HepG2 (cell line): ENCODE measurements around the gene TTPAL. TPM values are rescaled to one million over a fixed set of nuclear protein-coding genes. Genes with fewer than 3 reads are reported as not detected.

ENCODE experiments used
- CREM ChIP-seq, 2 experiments: sonication (generic) in 1 of 2; formaldehyde crosslinking in 1 of 2; IDR thresholded peaks; 2 replicates each; pipeline versions ENCODE4 v1.4.0 to v1.6.1; 2016 to 2020; ENCODE audit warnings: antibody characterized with exemption in 1 of 2, mild to moderate bottlenecking in 1 of 2, missing genetic modification reagents in 1 of 2
- FOXM1 ChIP-seq: sonication (generic); formaldehyde crosslinking; IDR thresholded peaks from 2 replicates; pipeline ENCODE4 v1.5.0; 2020; ENCODE audit warnings: missing genetic modification reagents
- GABPA ChIP-seq, 2 experiments: IDR thresholded peaks; 2 replicates each; pipeline ENCODE4 v1.6.1; 2011 to 2016; ENCODE audit warnings: low read depth in 2 of 2, low read length in 1 of 2, missing biosample characterization in 1 of 2, missing genetic modification characterization in 1 of 2
- GATAD1 ChIP-seq: IDR thresholded peaks from 2 replicates; pipeline ENCODE4 v1.6.1; 2016; ENCODE audit warnings: missing genetic modification reagents, missing compliant biosample characterization
- HNF4A ChIP-seq: sonication (generic); formaldehyde crosslinking; IDR thresholded peaks from 2 replicates; pipeline ENCODE4 v1.4.0; 2020; ENCODE audit warnings: missing genetic modification reagents
- HNRNPUL1 ChIP-seq: fragments of 200-400 bp; formaldehyde crosslinking; IDR thresholded peaks from 2 replicates; pipeline ENCODE4 v1.6.1; 2017; ENCODE audit warnings: low read depth, mild to moderate bottlenecking, low read length, moderate library complexity
- KAT7 ChIP-seq: IDR thresholded peaks from 2 replicates; pipeline ENCODE4 v1.6.1; 2018; ENCODE audit warnings: borderline replicate concordance, missing compliant biosample characterization
- MAFG ChIP-seq: sonication (generic); formaldehyde crosslinking; IDR thresholded peaks from 2 replicates; pipeline ENCODE4 v1.5.1; 2020; ENCODE audit warnings: mild to moderate bottlenecking, missing genetic modification reagents
- NFKB2 ChIP-seq: sonication (generic); formaldehyde crosslinking; IDR thresholded peaks from 2 replicates; pipeline ENCODE4 v1.4.0; 2020; ENCODE audit warnings: missing genetic modification reagents, borderline replicate concordance
- POLR2G ChIP-seq: fragments of 200-400 bp; formaldehyde crosslinking; IDR thresholded peaks from 2 replicates; pipeline ENCODE4 v1.6.1; 2018; ENCODE audit warnings: mild to moderate bottlenecking, low read depth, low read length, moderate library complexity
- RAD21 ChIP-seq: fragments of 450-650 bp; formaldehyde crosslinking; IDR thresholded peaks from 2 replicates; pipeline ENCODE4 v1.5.0; 2020; ENCODE audit warnings: mild to moderate bottlenecking
- RXRB ChIP-seq: IDR thresholded peaks from 2 replicates; pipeline ENCODE4 v1.6.1; 2016; ENCODE audit warnings: borderline replicate concordance, missing genetic modification reagents, missing compliant biosample characterization
- SAFB2 ChIP-seq: sonication (generic); formaldehyde crosslinking; IDR thresholded peaks from 2 replicates; pipeline ENCODE4 v1.5.1; 2020; ENCODE audit warnings: missing genetic modification reagents, low read depth, mild to moderate bottlenecking, borderline replicate concordance
- SMAD3 ChIP-seq: sonication (generic); formaldehyde crosslinking; IDR thresholded peaks from 2 replicates; pipeline ENCODE4 v1.4.0; 2020; ENCODE audit warnings: missing genetic modification reagents
- TEAD3 ChIP-seq: optimal IDR thresholded peaks from 2 replicates; pipeline ENCODE3; 2016; ENCODE audit warnings: borderline replicate concordance
- THAP11 ChIP-seq: IDR thresholded peaks from 2 replicates; pipeline ENCODE4 v1.6.1; 2016; ENCODE audit warnings: missing biosample characterization, missing genetic modification reagents
- TOE1 ChIP-seq: sonication (generic); formaldehyde crosslinking; IDR thresholded peaks from 2 replicates; pipeline ENCODE4 v1.4.0; 2020; ENCODE audit warnings: mild to moderate bottlenecking, missing genetic modification reagents
- ZBTB20 ChIP-seq: sonication (generic); formaldehyde crosslinking; IDR thresholded peaks from 2 replicates; pipeline ENCODE4 v1.8.1; 2023; ENCODE audit warnings: missing genetic modification reagents, low read depth, mild to moderate bottlenecking, borderline replicate concordance
- ZBTB8A ChIP-seq: sonication (generic); formaldehyde crosslinking; IDR thresholded peaks from 2 replicates; pipeline ENCODE4 v1.4.0; 2020; ENCODE audit warnings: mild to moderate bottlenecking, low read depth, missing genetic modification reagents, borderline replicate concordance
- ZFP90 ChIP-seq: sonication (generic); formaldehyde crosslinking; IDR thresholded peaks from 2 replicates; pipeline ENCODE4 v1.8.0; 2022; ENCODE audit warnings: missing genetic modification reagents, mild to moderate bottlenecking, inconsistent platforms, borderline replicate concordance
- ZNF17 ChIP-seq: sonication (generic); formaldehyde crosslinking; IDR thresholded peaks from 2 replicates; pipeline ENCODE4 v1.5.0; 2020; ENCODE audit warnings: mild to moderate bottlenecking, missing genetic modification reagents
- ZNF207 ChIP-seq: fragments of 450-650 bp; IDR thresholded peaks from 2 replicates; pipeline ENCODE4 v1.6.1; 2016; ENCODE audit warnings: antibody characterized with exemption, borderline replicate concordance
- ZNF605 ChIP-seq: sonication (generic); formaldehyde crosslinking; IDR thresholded peaks from 2 replicates; pipeline ENCODE4 v1.8.0; 2022; ENCODE audit warnings: mild to moderate bottlenecking, missing genetic modification reagents
- polyA plus RNA-seq, 8 experiments: library from polyadenylated mRNA; depleted of rRNA in 3 of 8; stranded (reverse) in 7 of 8; unstranded in 1 of 8; fragments of >200 nt; fragmentation: Illumina TruSeq in 4 of 8; extraction: Trizol in 4 of 8; gene quantifications; 2 replicates each; pipeline versions ENCODE4 v1.2.1 to v1.2.3, GENCODE V29; 2011 to 2016; ENCODE audit warnings: low read depth in 4 of 8, missing spikeins in 1 of 8, mixed read lengths in 1 of 8; ENCODE audit not compliant: insufficient read depth in 1 of 8
- total RNA-seq, 5 experiments: library from RNA; depleted of rRNA; stranded (reverse); fragments of >200 nt; fragmentation: Illumina TruSeq; extraction: Trizol; gene quantifications; 2 replicates each; pipeline ENCODE4 v1.2.3, GENCODE V29; 2016; ENCODE audit warnings: low read depth in 1 of 5
- TF ChIP-seq, protein P1 (sequence below): sonication (generic); formaldehyde crosslinking; IDR thresholded peaks from 2 replicates; pipeline ENCODE4 v1.5.0; 2020; ENCODE audit warnings: mild to moderate bottlenecking, missing genetic modification reagents
- TF ChIP-seq, protein P2 (sequence below): sonication (generic); formaldehyde crosslinking; IDR thresholded peaks from 2 replicates; pipeline ENCODE4 v1.5.1; 2020; ENCODE audit warnings: missing genetic modification reagents, mild to moderate bottlenecking, borderline replicate concordance
- TF ChIP-seq, protein P3 (sequence below): sonication (generic); formaldehyde crosslinking; IDR thresholded peaks from 2 replicates; pipeline ENCODE4 v1.4.0; 2020; ENCODE audit warnings: missing genetic modification reagents

TTPAL gene
- total and polyA plus RNA-seq, 2 of the 13 experiments (the other 11 are each of a cell fraction or from before 2014, with no cell fraction given): 4.3 to 18.8 TPM

DNA sequence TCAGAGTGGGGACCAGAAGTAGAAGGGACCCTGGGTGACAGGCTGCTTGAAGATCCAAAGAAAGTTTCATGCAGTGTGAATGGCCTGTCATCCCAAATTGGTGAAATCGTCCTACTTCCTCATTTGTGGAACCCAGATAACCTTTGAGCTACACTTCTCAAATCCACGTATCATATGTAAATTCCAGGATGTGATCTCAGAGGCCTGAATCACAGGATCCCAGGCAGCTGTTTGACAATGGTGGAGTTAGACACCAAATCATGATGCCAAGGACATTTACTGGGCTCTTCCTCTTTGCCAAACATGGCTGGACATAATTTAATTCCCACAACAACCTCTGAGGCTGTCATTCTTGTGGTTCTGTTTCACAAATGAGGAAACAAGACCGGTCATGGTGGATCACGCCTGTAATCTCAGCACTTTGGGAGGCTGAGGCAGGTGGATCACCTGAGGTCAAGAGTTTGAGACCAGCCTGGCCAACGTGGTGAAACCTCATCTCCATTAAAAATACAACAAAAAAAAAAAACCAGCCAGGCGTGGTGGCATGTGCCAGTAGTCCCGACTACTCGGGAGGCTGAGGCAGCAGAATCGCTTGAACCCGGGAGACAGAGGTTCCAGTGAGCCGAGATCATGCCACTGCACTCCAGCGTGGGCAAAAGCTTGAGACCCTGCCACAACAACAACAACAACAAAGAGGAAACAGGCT is 39.9 kb upstream of the TTPAL start (continued):
- TF ChIP-seq, protein P1, sequence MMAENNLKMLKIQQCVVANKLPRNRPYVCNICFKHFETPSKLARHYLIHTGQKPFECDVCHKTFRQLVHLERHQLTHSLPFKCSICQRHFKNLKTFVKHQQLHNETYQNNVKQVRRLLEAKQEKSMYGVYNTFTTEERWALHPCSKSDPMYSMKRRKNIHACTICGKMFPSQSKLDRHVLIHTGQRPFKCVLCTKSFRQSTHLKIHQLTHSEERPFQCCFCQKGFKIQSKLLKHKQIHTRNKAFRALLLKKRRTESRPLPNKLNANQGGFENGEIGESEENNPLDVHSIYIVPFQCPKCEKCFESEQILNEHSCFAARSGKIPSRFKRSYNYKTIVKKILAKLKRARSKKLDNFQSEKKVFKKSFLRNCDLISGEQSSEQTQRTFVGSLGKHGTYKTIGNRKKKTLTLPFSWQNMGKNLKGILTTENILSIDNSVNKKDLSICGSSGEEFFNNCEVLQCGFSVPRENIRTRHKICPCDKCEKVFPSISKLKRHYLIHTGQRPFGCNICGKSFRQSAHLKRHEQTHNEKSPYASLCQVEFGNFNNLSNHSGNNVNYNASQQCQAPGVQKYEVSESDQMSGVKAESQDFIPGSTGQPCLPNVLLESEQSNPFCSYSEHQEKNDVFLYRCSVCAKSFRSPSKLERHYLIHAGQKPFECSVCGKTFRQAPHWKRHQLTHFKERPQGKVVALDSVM (CRISPR knock-in tag): no peak
- no peak for TF ChIP-seq ZNF17
- TF ChIP-seq, protein P2, sequence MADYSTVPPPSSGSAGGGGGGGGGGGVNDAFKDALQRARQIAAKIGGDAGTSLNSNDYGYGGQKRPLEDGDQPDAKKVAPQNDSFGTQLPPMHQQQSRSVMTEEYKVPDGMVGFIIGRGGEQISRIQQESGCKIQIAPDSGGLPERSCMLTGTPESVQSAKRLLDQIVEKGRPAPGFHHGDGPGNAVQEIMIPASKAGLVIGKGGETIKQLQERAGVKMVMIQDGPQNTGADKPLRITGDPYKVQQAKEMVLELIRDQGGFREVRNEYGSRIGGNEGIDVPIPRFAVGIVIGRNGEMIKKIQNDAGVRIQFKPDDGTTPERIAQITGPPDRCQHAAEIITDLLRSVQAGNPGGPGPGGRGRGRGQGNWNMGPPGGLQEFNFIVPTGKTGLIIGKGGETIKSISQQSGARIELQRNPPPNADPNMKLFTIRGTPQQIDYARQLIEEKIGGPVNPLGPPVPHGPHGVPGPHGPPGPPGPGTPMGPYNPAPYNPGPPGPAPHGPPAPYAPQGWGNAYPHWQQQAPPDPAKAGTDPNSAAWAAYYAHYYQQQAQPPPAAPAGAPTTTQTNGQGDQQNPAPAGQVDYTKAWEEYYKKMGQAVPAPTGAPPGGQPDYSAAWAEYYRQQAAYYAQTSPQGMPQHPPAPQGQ (CRISPR knock-in tag): 0 out of 2 replicates have a peak, but pooled peaks have one; percentile 24
- no peak for TF ChIP-seq GABPA (IDR thresholded peaks at IDR 0.05; ENCODE audit: low read depth, low read length)
- TF ChIP-seq GABPA (CRISPR knock-in tag; IDR thresholded peaks at IDR 0.05; ENCODE audit: low read depth): 0 out of 2 replicates have a peak, but pooled peaks have one; percentile 31
- no peak for TF ChIP-seq ZBTB20 (CRISPR knock-in tag)
- TF ChIP-seq TOE1 (CRISPR knock-in tag): no peak
- no peak for TF ChIP-seq ZFP90 (CRISPR knock-in tag)
- peak; percentile 54; the same call in 1 of the 2 replicates for TF ChIP-seq RXRB (CRISPR knock-in tag)
- TF ChIP-seq FOXM1 (CRISPR knock-in tag): no peak
- no peak for TF ChIP-seq ZNF207
- TF ChIP-seq KAT7 (CRISPR knock-in tag): no peak
- TF ChIP-seq TEAD3 (CRISPR knock-in tag): peak; percentile 43
- no peak; the same call in 1 of the 2 replicates for TF ChIP-seq CREM (IDR thresholded peaks at IDR 0.05)
- TF ChIP-seq CREM (CRISPR knock-in tag; IDR thresholded peaks at IDR 0.05): no peak
- TF ChIP-seq GATAD1 (CRISPR knock-in tag): no peak
- no peak for TF ChIP-seq NFKB2 (CRISPR knock-in tag)
- 0 out of 2 replicates have a peak, but pooled peaks have one; percentile 26 for TF ChIP-seq HNF4A (CRISPR knock-in tag)
- no peak for TF ChIP-seq RAD21 (CRISPR knock-in tag)
- TF ChIP-seq SAFB2 (CRISPR knock-in tag): no peak
- TF ChIP-seq, protein P3, sequence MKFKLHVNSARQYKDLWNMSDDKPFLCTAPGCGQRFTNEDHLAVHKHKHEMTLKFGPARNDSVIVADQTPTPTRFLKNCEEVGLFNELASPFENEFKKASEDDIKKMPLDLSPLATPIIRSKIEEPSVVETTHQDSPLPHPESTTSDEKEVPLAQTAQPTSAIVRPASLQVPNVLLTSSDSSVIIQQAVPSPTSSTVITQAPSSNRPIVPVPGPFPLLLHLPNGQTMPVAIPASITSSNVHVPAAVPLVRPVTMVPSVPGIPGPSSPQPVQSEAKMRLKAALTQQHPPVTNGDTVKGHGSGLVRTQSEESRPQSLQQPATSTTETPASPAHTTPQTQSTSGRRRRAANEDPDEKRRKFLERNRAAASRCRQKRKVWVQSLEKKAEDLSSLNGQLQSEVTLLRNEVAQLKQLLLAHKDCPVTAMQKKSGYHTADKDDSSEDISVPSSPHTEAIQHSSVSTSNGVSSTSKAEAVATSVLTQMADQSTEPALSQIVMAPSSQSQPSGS (CRISPR knock-in tag): no peak
- TF ChIP-seq THAP11 (CRISPR knock-in tag): 0 out of 2 replicates have a peak, but pooled peaks have one; percentile 16
- no peak for TF ChIP-seq SMAD3
- no peak for TF ChIP-seq ZNF605 (CRISPR knock-in tag)
- TF ChIP-seq HNRNPUL1: no peak
- no peak for TF ChIP-seq MAFG
- TF ChIP-seq POLR2G: no peak
- no peak for TF ChIP-seq ZBTB8A (CRISPR knock-in tag)
